HG02623 (cell line): ENCODE data around the gene ZNF616.

Experiments
- ATAC-seq: cut with Tn5 transposase; IDR thresholded peaks from one replicate; pipeline ENCODE4 v1.9.1; 2021; ENCODE audit warnings: moderate library complexity; ENCODE audit not compliant: unreplicated experiment

The ZNF616 gene

GRCh38 chr19:52139252-52140031 lies at the start of gene ZNF616:
Gene ZNF616, minus strand, starts transcription at chr19:52139938. Its CDS starts 9,426 bp downstream, at chr19:52130512.
- no peak for ATAC-seq

- peak; percentile 1 for ATAC-seq
Measured at GRCh38 chr19:52188822-52189734, 49.3 kb upstream of the ZNF616 start.

GRCh38 chr19:52187407-52187806 lies 47.7 kb upstream of the ZNF616 start:
- ATAC-seq, result no peak

GRCh38 chr19:52176574-52176973 lies 36.8 kb upstream of the ZNF616 start:
- ATAC-seq, result no peak

GRCh38 chr19:52172347-52172746 lies 32.6 kb upstream of the ZNF616 start:
- ATAC-seq, result no peak

- ATAC-seq, result peak; percentile 70
Measured at GRCh38 chr19:52171321-52172169, 31.8 kb upstream of the ZNF616 start, which contains the start of gene ZNF836. Gene ZNF836, minus strand, starts transcription at chr19:52171621. Its CDS starts 3,549 bp downstream, at chr19:52168072.

GRCh38 chr19:52170863-52171320 lies 31.2 kb upstream of the ZNF616 start:
- ATAC-seq, result no peak

- ATAC-seq, result no peak
Measured at GRCh38 chr19:52170304-52170703, 30.6 kb upstream of the ZNF616 start.

GRCh38 chr19:52155596-52156359 lies 16.0 kb upstream of the ZNF616 start:
- no peak for ATAC-seq

GRCh38 chr19:52148256-52148655 lies 8.5 kb upstream of the ZNF616 start:
- ATAC-seq, result no peak

- ATAC-seq, result no peak
Measured at GRCh38 chr19:52142001-52142595, 2.4 kb upstream of the ZNF616 start.

GRCh38 chr19:52141203-52141602 lies 1.5 kb upstream of the ZNF616 start:
- ATAC-seq, result no peak

GRCh38 chr19:52140032-52140710 lies 433 bp upstream of the ZNF616 start:
- peak; percentile 93 for ATAC-seq

- ATAC-seq, result no peak
Measured at GRCh38 chr19:52138983-52139251, 821 bp downstream of the ZNF616 start.

GRCh38 chr19:52138278-52138982 lies 1.3 kb downstream of the ZNF616 start:
- no peak for ATAC-seq

- ATAC-seq, result no peak
Measured at GRCh38 chr19:52120286-52120685, 19.5 kb downstream of the ZNF616 start.

GRCh38 chr19:52115526-52116053 lies 24.1 kb downstream of the ZNF616 start:
- no peak for ATAC-seq

- ATAC-seq, result no peak
Measured at GRCh38 chr19:52114691-52115090, 25.0 kb downstream of the ZNF616 start.
